Neural crest cell (in vitro differentiated cells): Measurements from ENCODE around the gene AP4E1. TPM values are rescaled to one million over a fixed set of nuclear protein-coding genes. Genes with fewer than 3 reads are reported as not detected.
"Not testable (repeated sequence)": the region's sequence is repeated elsewhere in the genome, so short reads cannot be mapped to it uniquely, and the experiment has no call there.

Source experiments
- DNase-seq: peaks from one replicate; pipeline ENCODE4 v3.0.0; 2021; ENCODE audit warnings: low read depth, mixed read lengths, low spot score
- H3K27ac Mint-ChIP-seq: one replicate; pipeline ENCODE4 v1.8.0; 2021; ENCODE audit warnings: mild to moderate bottlenecking, mixed read lengths; ENCODE audit not compliant: unreplicated experiment
- H3K27me3 Mint-ChIP-seq: 2 replicates; pipeline ENCODE4 v1.8.0; 2021; ENCODE audit warnings: low read depth, mild to moderate bottlenecking, mixed read lengths
- H3K36me3 Mint-ChIP-seq: 2 replicates; pipeline ENCODE4 v1.8.0; 2021; ENCODE audit warnings: low read depth, mild to moderate bottlenecking, mixed read lengths
- H3K4me1 Mint-ChIP-seq: 2 replicates; pipeline ENCODE4 v1.8.0; 2021; ENCODE audit warnings: mixed read lengths
- H3K4me3 Mint-ChIP-seq: one replicate; pipeline ENCODE4 v1.8.0; 2021; ENCODE audit warnings: mild to moderate bottlenecking, mixed read lengths
- H3K9me3 Mint-ChIP-seq: 2 replicates; pipeline ENCODE4 v1.8.0; 2021; ENCODE audit warnings: mixed read lengths
- CTCF ChIP-seq: fragments of 200-600 bp; sonication (generic); conservative IDR thresholded peaks from 2 replicates; pipeline ENCODE4 v1.5.0; 2021; ENCODE audit warnings: antibody characterized with exemption, mild to moderate bottlenecking
- total RNA-seq: library from RNA; stranded (reverse); gene quantifications from 2 replicates; pipeline ENCODE4 v1.2.1, GENCODE V29; 2021

The AP4E1 gene
- total RNA-seq, 1 donor from 2014 or later = 10.8 TPM

- Mint-ChIP-seq H3K4me3 (no peak overlapping the region), H3K27me3 (no peaks in the 10 kb centered on the region), H3K9me3 (peaks cover 14% of the 10 kb centered on the region), H3K36me3 (peaks cover 21% of the 10 kb centered on the region), H3K27ac (no peak overlapping the region), H3K4me1 (peaks cover 3% of the 10 kb centered on the region)
- DNase-seq = no peak
- no peak for TF ChIP-seq CTCF
Observed at GRCh38 chr15:50890751-50891150, 17.7 kb upstream of the AP4E1 start.

GRCh38 chr15:50891159-50891558 lies 17.3 kb upstream of the AP4E1 start:
- no peak overlapping the region for H3K27ac Mint-ChIP-seq
- no peaks in the 10 kb centered on the region for H3K4me1 Mint-ChIP-seq
- H3K36me3 Mint-ChIP-seq = peaks cover 21% of the 10 kb centered on the region
- H3K9me3 Mint-ChIP-seq = peaks cover 14% of the 10 kb centered on the region
- H3K27me3 Mint-ChIP-seq = no peaks in the 10 kb centered on the region
- no peak for DNase-seq
- no peak for TF ChIP-seq CTCF
- H3K4me3 Mint-ChIP-seq = no peak overlapping the region

DNA sequence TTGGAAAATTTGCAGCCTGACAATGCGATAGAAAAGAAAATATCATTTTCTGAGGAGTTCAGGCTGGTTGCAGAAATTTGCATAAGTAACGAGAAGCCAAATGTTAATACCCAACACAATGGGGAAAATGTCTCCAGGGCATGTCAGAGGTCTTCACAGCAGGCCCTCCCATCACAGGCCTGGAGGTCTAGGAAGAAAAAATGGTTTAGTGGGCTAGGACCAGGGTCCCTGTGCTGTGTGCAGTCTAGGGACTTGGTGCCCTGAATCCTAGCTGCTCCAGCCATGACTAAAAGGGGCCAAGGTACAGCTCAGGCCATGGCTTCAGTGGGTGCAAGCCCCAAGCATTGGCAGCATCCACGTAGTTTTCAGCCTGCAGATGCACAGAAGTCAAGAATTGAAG lies 14.5 kb upstream of the AP4E1 start:
- Mint-ChIP-seq H3K36me3 (peaks cover 21% of the 10 kb centered on the region), H3K4me3 (no peak overlapping the region), H3K9me3 (peaks cover 14% of the 10 kb centered on the region), H3K27ac (no peak overlapping the region), H3K4me1 (no peaks in the 10 kb centered on the region), H3K27me3 (no peaks in the 10 kb centered on the region)
- no peak for DNase-seq
- no peak for TF ChIP-seq CTCF

GRCh38 chr15:50901390-50901789 lies 7.1 kb upstream of the AP4E1 start:
- H3K4me1 Mint-ChIP-seq, DNase-seq, H3K4me3 Mint-ChIP-seq, H3K9me3 Mint-ChIP-seq, H3K27me3 Mint-ChIP-seq, H3K36me3 Mint-ChIP-seq, H3K27ac Mint-ChIP-seq: not testable (repeated sequence)

DNA sequence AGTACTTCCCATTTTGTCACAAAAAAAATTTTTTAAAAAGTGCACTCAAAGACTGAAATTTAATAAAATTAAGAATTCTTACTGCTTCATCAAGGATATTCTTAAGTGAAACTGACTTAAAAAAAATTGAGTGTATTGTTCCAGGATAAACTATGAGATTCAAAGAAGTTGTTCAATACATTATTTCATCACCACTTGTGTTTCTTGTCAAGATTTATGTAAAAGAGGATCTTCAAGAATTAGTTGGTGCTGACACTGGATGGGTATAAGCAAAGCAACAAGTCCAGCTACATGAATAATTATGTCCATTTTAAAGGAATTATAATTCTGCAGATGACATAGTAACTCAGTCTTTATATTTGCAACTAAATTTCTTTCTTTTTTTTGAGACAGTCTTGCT lies 4.3 kb upstream of the AP4E1 start:
- Mint-ChIP-seq H3K27ac (no peak overlapping the region), H3K27me3 (no peaks in the 10 kb centered on the region), H3K4me1 (peaks cover 19% of the 10 kb centered on the region), H3K4me3 (no peak overlapping the region), H3K36me3 (peaks cover 4% of the 10 kb centered on the region), H3K9me3 (peaks cover 4% of the 10 kb centered on the region)
- no peak for TF ChIP-seq CTCF
- DNase-seq = no peak

- Mint-ChIP-seq H3K4me1 (peaks cover 20% of the 10 kb centered on the region), H3K27ac (no peak overlapping the region), H3K9me3 (peaks cover 4% of the 10 kb centered on the region), H3K4me3 (peak overlapping the region; percentile 38), H3K27me3 (no peaks in the 10 kb centered on the region), H3K36me3 (peaks cover 4% of the 10 kb centered on the region)
- DNase-seq = no peak
- no peak for TF ChIP-seq CTCF
Observed at GRCh38 chr15:50905055-50905454, 3.4 kb upstream of the AP4E1 start.
